ENCODE data around the gene AOAH. TPM values are rescaled to one million over a fixed set of nuclear protein-coding genes. Genes with fewer than 3 reads are reported as not detected.

The AOAH gene
- total RNA-seq, 4 donors from 2014 or later = 1.1 to 4.8 (median 1.6) TPM

DNA sequence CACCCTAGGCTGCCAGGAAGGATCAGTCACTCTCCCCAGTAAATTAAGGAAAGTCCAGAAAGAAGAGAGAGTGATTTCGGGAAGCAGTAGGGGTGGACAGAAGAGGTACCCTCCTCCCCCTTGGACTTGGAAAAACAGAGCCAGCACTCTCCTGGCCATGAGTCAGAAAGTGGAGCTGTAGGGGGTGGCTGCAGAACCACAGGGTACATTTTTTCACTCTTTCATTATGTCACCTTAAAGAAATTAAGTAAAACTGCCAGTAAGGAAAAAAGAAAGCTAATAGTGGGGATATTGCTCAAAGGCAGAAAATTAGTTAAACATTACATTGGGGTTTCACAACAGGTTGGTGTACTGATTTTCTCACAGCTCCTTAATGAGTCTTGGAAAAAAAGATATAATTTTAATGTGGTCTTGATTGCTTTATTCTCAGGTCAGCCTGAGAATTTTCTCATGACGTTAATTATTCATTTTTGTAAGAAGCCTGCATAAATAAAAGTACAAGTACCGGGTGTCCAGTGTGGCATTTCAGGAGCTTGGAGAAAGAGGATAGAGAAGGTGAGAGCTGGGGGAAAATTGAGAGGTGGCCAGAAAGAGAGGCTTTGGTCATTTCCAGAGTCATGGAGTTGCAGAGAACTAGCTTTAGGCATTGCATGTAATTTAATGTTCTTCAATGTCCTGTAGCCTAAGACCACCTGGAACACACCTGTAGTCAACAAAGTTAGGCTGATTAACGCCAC is 23.2 kb upstream of the AOAH start:
- no peaks in the 10 kb centered on the region for H3K9me3 ChIP-seq
- WGBS = 80% methylated on average over 4 of the region's 4 CpGs
- no peak overlapping the region for H3K27ac ChIP-seq
- no peaks in the 10 kb centered on the region for H3K27me3 ChIP-seq
- no peak for DNase-seq (ENCODE audit: low spot score in 2 of 2)
- H3K4me1 ChIP-seq = no peaks in the 10 kb centered on the region
- no peak for TF ChIP-seq EP300 (IDR thresholded peaks at IDR 0.05)
- TF ChIP-seq POLR2AphosphoS5 (IDR thresholded peaks at IDR 0.05) = no peak
- TF ChIP-seq POLR2A (IDR thresholded peaks at IDR 0.05) = no peak
- no peak for TF ChIP-seq CTCF (IDR thresholded peaks at IDR 0.05)
- H3K36me3 ChIP-seq = no peaks in the 10 kb centered on the region
- H3K4me3 ChIP-seq = no peak overlapping the region

- TF ChIP-seq POLR2A (IDR thresholded peaks at IDR 0.05) = no peak
- TF ChIP-seq EP300 (IDR thresholded peaks at IDR 0.05) = no peak
- TF ChIP-seq POLR2AphosphoS5 (IDR thresholded peaks at IDR 0.05) = no peak
- no peak for TF ChIP-seq CTCF (IDR thresholded peaks at IDR 0.05)
- DNase-seq (ENCODE audit: low spot score in 2 of 2) = no peak
- H3K9me3 ChIP-seq = no peaks in the 10 kb centered on the region
- H3K4me3 ChIP-seq = no peak overlapping the region
- WGBS = 84% methylated on average over 5 of the region's 5 CpGs
- H3K4me1 ChIP-seq = no peaks in the 10 kb centered on the region
- H3K27ac ChIP-seq = no peak overlapping the region
- H3K36me3 ChIP-seq = no peaks in the 10 kb centered on the region
- no peaks in the 10 kb centered on the region for H3K27me3 ChIP-seq
Observed at GRCh38 chr7:36746347-36746746, 22.1 kb upstream of the AOAH start.

DNA sequence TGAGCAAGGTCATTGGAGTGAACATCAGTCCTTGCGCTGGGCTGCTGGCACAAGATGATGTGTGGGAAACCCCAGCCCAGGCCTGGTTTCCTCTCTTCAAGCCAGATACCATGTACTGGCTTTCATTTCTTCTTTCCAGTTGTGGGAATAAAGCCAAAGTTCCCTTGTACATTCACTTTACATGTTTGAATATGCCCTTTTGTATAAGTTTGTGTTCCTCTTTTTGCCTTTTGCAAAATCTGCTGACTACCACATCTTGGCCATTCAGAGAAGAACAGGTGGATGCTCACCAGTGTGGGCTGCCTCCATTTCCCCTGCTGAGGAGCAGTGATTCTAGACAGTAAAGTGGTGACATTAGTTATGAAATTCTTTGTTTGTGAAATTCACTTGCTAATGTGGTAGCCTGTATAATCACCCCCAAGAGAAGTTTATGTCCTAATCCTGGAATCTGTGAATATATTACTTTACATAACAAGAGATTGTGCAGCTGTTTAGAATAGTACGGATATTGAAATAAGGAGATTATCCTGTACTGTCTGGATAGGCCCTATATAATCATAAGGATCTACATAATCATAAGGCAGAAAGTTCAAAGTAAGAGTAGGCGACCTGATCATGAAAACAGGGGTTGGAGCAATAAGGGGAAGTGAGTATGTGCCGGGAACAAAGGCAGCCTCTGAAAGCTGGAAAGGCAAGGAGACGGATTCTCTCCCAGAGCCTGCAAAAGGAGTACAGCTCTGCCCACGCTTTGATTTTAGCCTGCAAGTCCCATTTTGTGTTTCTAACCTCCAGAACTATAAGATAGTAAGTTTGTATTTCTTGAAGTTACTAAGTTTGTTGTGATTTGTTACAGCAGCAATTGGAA is 18.8 kb upstream of the AOAH start:
- Histone ChIP-seq H3K4me3 (no peak overlapping the region), H3K4me1 (no peaks in the 10 kb centered on the region), H3K36me3 (no peaks in the 10 kb centered on the region), H3K27me3 (no peaks in the 10 kb centered on the region), H3K27ac (no peak overlapping the region), H3K9me3 (no peaks in the 10 kb centered on the region)
- WGBS = 81% methylated on average over 6 of the region's 6 CpGs
- TF ChIP-seq EP300 (IDR thresholded peaks at IDR 0.05) = no peak
- DNase-seq (ENCODE audit: low spot score in 2 of 2) = no peak

GRCh38 chr7:36741866-36742265 is 17.6 kb upstream of the AOAH start:
- Histone ChIP-seq H3K4me1 (no peaks in the 10 kb centered on the region), H3K27ac (no peak overlapping the region), H3K4me3 (no peak overlapping the region), H3K27me3 (no peaks in the 10 kb centered on the region), H3K9me3 (no peaks in the 10 kb centered on the region), H3K36me3 (no peaks in the 10 kb centered on the region)
- DNase-seq (ENCODE audit: low spot score in 2 of 2) = no peak
- WGBS = 73% methylated on average over 3 of the region's 3 CpGs
- TF ChIP-seq EP300 (IDR thresholded peaks at IDR 0.05) = no peak
- TF ChIP-seq CTCF (IDR thresholded peaks at IDR 0.05) = no peak
- no peak for TF ChIP-seq POLR2A (IDR thresholded peaks at IDR 0.05)
- no peak for TF ChIP-seq POLR2AphosphoS5 (IDR thresholded peaks at IDR 0.05)

- no peaks in the 10 kb centered on the region for H3K27me3 ChIP-seq
- WGBS = 77% methylated on average over 3 of the region's 3 CpGs
- H3K4me1 ChIP-seq = no peaks in the 10 kb centered on the region
- H3K4me3 ChIP-seq = no peak overlapping the region
- no peaks in the 10 kb centered on the region for H3K9me3 ChIP-seq
- no peak overlapping the region for H3K27ac ChIP-seq
- TF ChIP-seq POLR2AphosphoS5 (IDR thresholded peaks at IDR 0.05) = no peak
- no peak for TF ChIP-seq CTCF (IDR thresholded peaks at IDR 0.05)
- TF ChIP-seq EP300 (IDR thresholded peaks at IDR 0.05) = no peak
- no peak for TF ChIP-seq POLR2A (IDR thresholded peaks at IDR 0.05)
- H3K36me3 ChIP-seq = no peaks in the 10 kb centered on the region
- DNase-seq (ENCODE audit: low spot score in 2 of 2) = no peak
Observed at GRCh38 chr7:36739351-36739750, 15.1 kb upstream of the AOAH start.

Data from suprapubic skin (tissue), 4 donors.